Cerebellar cortex (tissue), 1 donor: Measurements from ENCODE around the gene USP16.
"Not testable (repeated sequence)": the region's sequence is repeated elsewhere in the genome, so short reads cannot be mapped to it uniquely, and the experiment has no call there.

Experiments
- DNase-seq: peaks from one replicate; pipeline ENCODE4 v3.0.0-alpha.2; 2015; ENCODE audit warnings: low spot score

USP16 gene

DNA sequence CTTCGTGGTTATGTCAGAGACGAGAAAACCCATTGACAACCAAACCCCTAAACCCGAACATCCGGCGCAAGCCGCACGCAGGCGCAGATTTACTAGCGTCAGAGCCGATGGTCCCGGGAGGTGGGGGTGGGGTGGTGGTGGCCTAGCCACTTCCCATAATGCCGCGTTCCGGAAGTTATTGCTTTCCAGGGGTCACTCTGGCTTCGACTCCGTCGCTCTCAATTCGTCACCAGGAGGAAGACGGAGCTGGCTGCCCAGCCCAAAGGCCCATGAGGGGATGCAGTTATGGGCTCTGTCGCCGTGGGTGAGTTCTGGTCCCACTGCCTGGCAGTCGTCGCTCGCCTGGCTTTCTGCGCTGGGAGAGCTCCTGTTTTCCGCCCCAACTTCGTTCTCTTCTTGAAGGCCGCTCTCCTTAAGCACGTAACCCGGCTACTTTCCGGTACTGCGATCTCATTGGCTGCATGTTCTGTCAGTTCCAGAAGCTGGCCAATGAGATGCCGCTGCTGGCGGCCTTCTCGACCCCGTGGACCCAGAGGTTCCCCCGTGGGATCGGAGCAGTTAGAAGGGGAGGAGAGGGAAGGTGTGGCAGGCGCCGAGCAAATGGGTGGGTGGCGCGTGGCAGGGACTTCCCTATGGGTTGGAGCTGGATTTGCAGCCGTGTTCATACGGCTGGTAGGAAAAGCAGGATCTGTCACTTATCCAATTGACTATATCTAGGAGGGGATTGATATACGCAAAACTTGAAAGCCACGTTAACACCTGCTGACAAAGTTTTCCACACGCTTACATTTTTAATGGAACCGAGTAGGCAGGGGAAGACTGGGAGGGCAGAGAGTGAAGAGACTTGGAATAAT, at the start of gene USP16:
TSS of gene USP16 (plus strand) at position 195 of the 854 bp plus-strand sequence. CDS start 3,246 bp downstream, outside the sequence.
- DNase-seq = peak; percentile 98

GRCh38 chr21:28975397-28975796, 49.1 kb upstream of the USP16 start:
- no peak for DNase-seq

DNA sequence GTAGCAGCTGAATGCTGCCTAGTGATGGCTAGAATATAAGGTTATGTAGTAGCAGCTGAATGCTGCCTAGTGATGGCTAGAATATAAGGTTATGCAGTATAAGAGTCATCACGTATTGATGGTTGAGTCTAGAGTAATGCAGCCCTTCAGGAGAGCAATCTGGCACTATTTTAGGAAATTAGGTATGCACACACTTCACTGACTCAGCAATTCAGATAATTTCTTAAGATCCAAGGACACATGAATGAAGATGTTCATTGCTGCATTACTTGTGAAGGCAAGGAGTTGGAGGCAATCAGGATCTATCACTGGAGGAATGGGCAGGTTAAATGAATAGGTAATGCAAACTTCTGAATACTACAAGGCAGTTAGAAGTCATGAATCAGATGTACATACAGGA, 45.4 kb upstream of the USP16 start:
- no peak for DNase-seq

GRCh38 chr21:28982637-28983036, 41.8 kb upstream of the USP16 start:
- DNase-seq = no peak

- no peak for DNase-seq
Observed at GRCh38 chr21:28986677-28987076, 37.8 kb upstream of the USP16 start.

GRCh38 chr21:28988146-28988545, 36.3 kb upstream of the USP16 start:
- DNase-seq = not testable (repeated sequence)

GRCh38 chr21:28991861-28992525, 32.5 kb upstream of the USP16 start:
- DNase-seq = peak; percentile 15

GRCh38 chr21:28992526-28993292, 31.8 kb upstream of the USP16 start, which contains the start of gene LTN1:
TSS of gene LTN1 (minus strand) at chr21:28992877. CDS start at chr21:28992805, 72 bp downstream.
- DNase-seq = peak; percentile 100

DNA sequence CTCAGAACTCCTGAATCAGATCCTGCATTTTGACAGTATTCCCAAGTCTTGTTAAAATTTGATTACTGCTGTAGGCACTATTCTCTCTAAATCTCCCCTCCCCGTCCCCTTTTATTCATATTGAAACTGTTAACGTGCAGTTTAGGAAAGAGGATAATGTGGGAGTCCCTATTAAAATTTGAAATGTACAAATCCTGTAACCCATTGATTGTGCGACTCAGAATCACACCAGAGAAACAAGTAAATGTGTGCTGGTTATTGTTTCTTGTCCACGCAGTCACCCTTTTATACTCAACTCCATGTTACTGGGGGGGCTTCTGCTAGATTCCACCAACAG, 31.2 kb upstream of the USP16 start:
- DNase-seq = peak; percentile 9

DNA sequence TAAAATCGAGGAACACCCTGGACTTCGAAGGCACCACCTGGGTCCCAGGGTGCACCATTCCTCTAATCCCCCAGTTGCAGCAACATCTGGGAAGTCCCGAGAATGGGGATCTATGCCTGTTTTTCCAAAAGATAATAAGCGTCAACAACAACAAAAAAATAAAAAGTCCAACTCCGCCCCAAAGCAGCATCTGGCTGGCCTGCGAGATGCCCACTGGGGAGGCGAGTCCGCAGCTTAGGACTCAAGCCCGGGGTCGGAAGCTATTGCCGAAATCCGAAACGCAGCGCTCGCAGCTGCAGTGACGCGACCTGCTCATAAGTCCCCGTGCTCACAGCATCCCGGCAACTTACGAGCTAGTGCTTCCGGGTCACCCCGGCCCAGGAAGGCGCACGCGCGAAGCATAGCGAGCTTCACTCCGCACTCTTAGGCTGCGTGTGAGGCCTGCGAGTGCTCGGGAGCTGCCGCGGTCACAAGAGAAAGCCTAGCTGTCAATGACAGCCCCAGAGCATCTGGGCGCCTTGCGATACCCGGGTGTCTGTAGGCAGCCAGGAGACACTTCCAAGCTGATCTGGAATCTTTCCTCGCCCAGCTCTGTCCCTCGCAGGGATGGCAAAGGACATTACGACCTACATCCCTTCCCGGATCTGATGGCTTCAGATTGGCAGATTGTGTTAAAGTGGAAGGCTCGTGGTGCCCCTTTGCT, 21.9 kb upstream of the USP16 start:
- DNase-seq = peak; percentile 97

DNA sequence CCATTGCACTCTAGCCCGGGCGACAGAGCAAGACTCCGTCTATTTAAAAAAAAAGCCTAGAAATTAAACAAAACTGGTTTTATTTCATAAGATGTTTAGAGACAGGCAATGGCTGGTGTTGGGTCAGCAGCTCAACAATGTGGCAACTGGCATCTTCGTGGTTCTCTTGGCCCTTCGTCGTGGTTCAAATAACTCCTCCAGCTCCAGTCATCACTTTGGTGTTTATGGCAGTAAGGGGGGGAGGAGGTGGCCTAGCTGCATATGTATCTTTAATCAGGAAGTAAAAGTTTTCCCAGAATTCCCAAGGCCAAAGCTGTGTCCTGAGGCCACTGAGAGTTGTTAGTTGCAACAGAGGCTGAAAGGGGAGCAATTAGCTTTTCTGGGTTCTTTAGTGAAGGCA, 18.8 kb upstream of the USP16 start:
- DNase-seq = no peak

DNA sequence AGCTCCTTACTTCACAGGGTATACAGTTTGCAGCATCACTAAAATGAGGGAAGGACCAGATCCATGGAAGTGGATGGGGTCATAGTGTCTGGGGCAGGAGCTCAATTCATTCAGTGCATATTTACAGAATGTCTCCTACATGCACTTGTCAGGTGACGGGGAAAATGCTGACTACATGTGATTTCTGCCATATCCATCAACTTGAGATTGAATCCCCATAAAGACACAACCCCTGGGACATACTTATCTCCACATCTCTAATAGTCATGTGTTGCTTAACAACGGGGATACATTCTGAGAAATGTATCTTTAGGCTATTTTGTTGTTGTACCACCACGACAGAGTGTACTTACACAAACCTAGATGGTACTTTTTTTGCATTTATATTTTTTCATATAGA, 17.3 kb upstream of the USP16 start:
- no peak for DNase-seq

DNA sequence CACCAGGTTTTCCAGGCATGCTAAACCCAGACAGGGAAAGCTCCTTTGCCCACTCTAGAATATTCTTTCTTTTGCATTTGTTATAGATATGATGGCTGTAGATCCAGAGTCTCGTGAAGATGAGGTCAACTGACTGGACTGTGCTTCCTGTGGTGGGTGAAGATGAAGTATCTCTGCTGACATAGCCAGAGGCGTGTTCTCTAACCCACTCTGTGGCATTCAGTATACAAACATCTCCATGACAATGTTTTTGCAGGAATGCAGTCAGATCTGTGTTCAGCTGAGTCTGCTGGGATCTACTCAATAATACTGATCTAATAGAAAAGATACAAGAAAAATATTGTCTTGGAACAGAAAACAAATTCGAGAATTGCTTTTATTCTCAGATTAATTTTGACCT, 16.7 kb upstream of the USP16 start:
- DNase-seq = no peak

DNA sequence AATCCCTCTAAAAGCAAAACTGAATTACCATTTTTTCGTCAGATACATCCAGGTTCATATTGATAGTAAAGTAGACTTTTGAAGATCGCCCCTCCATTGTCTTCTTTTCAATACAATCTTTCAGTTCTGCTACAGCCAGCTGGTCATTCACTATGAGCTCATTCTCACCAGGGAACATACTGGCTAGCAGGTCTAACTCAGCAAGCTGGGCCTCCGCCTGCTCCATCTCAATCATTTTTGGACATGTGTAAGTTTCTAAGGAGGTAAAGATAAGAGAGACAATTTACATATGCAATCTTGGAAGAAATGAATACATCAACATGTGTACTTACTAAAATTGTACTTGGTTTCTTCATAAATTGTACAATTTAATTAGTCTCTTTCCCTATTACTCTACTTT, 16.1 kb upstream of the USP16 start:
- no peak for DNase-seq

GRCh38 chr21:29011236-29011635, 13.2 kb upstream of the USP16 start:
- not testable (repeated sequence) for DNase-seq

DNA sequence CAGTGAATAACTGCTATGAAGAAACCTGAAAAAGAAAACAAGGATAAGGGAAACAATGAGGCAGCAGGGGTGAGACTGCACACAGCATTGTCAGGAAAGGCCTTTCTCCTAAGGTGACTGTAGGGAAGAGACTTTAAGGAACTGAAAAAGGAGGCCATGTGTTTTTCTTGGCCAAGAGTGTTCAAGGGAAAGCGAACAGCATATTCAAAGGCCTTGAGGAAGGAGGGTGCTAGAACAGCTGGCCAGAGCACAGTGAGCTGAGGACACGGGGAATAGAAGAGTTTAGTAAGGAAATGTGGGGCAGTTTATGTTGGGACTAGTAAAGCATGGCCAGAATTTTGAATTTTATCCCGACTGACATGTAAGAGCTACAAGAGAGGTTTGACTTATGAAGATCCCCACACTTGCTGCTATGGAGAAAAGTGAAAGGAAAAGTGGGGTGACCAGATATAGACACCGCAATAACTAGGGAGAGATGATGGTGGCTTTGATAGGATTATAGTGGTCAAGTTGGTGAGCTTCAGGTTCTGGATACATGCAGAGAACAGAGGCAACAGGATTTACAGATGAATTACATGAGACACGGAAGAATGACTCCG, 6.7 kb upstream of the USP16 start:
- no peak for DNase-seq

GRCh38 chr21:29018540-29018939, 5.9 kb upstream of the USP16 start:
- DNase-seq = no peak

GRCh38 chr21:29022166-29022565, 2.3 kb upstream of the USP16 start:
- no peak for DNase-seq

DNA sequence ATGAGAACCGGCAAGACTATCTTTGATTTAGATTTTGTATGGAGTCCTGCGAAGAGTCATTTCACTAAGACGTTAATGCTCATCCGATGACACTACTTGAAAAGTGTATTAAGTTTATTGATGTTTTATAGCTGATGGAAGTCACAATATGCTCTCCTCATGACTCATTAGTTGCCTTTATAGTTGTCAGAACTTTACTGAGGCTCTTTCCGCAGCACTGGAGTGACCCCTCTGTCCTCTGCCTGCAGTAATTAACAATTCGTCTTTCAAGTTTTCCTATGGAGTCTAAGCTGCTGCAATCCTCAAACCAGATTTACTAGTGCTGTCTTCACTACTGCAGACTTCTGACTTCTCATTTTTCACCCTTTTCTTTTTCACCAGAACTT, 853 bp downstream of the USP16 start:
- DNase-seq = no peak

DNA sequence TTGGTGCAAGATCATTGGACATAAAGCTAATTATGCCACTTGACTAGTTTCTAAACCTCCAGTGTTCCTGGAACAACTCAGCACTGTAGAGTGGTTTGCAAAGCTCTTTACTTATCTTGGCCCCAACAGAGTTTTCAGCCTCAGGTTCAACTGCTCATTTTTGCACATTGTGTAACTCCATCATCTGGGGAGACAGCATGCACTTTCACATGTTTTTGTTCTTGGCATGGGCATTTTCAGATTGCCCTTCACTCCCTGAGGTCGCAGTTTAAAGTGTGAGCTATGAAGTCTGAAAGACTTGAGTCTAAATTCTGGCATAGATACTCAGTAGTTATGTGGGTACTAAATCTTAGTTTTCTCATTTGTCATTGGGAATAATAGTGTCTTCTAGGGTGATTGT, 5.1 kb downstream of the USP16 start:
- DNase-seq = no peak

DNA sequence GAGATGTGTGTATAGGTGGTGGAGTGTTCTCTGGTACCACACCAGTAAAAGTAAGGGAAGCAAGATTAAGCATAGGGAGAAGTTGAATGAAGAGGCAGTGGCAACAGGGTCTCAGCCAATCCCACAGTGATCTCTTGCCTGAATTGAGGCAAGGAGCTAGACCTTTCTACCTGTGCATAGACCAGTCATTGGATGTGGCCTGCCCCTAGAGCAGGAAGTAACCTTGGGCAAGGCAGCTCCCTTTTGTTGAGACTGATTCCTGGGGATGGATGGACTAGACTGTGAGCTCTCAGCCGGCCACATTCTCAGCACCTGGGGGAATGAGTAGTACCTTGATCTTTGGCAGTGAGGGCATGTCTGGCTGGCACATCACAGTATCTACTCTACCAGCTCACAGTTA, 6.4 kb downstream of the USP16 start:
- no peak for DNase-seq

GRCh38 chr21:29033301-29033700, 8.8 kb downstream of the USP16 start:
- DNase-seq = no peak
